Gastrocnemius medialis (tissue), 4 donors: Measurements from ENCODE around the gene PLIN5. TPM values are rescaled to one million over a fixed set of nuclear protein-coding genes. Genes with fewer than 3 reads are reported as not detected.

Source experiments
- ATAC-seq, 2 donors: fragments of 150-250 bp; one replicate each; pipeline ENCODE4 v1.9.1; 2016
- DNase-seq, 2 donors: peaks; one replicate each; pipeline ENCODE4 v3.0.0-alpha.2; 2019
- H3K27ac ChIP-seq, 4 donors: fragments of 200-600 bp; sonication (generic); 1 replicate in 1 of 4; 2 replicates in 3 of 4; pipeline ENCODE4 v1.5.1; 2016 to 2018; ENCODE audit warnings: mild to moderate bottlenecking in 2 of 4, moderate library complexity in 1 of 4
- H3K27me3 ChIP-seq, 3 donors: fragments of 200-600 bp; sonication (generic) in 2 of 3; 1 replicate in 1 of 3; 2 replicates in 2 of 3; pipeline versions ENCODE4 v1.5.1 to v1.6.0; 2016 to 2019; ENCODE audit warnings: mild to moderate bottlenecking in 1 of 3, moderate library complexity in 1 of 3
- H3K36me3 ChIP-seq, 2 donors: fragments of 200-600 bp; sonication (generic) in 1 of 2; one replicate each; pipeline ENCODE4 v1.5.1; 2017 to 2018
- H3K4me1 ChIP-seq, 2 donors: fragments of 200-600 bp; sonication (generic) in 1 of 2; one replicate each; pipeline ENCODE4 v1.5.1; 2016 to 2017; ENCODE audit warnings: mild to moderate bottlenecking in 2 of 2
- H3K4me3 ChIP-seq, 4 donors: fragments of 200-600 bp; sonication (generic) in 3 of 4; 1 replicate in 1 of 4; 2 replicates in 3 of 4; pipeline ENCODE4 v1.5.1; 2016 to 2019; ENCODE audit warnings: mild to moderate bottlenecking in 2 of 4
- H3K9me3 ChIP-seq, 3 donors: fragments of 200-600 bp; sonication (generic) in 2 of 3; 1 replicate in 1 of 3; 2 replicates in 2 of 3; pipeline ENCODE4 v1.5.1; 2016 to 2019
- CTCF ChIP-seq, 5 experiments: fragments of 450-650 bp in 3 of 5; fragments of 200-600 bp in 2 of 5; sonication (generic) in 2 of 5; IDR thresholded peaks in 4 of 5; conservative IDR thresholded peaks in 1 of 5; 1 replicate in 4 of 5; 2 replicates in 1 of 5; pipeline ENCODE4 v1.5.1; 2016 to 2019; ENCODE audit warnings: antibody characterized with exemption in 5 of 5, mild to moderate bottlenecking in 3 of 5, moderate library complexity in 3 of 5
- POLR2A ChIP-seq, 2 donors: fragments of 450-650 bp; IDR thresholded peaks; one replicate each; pipeline ENCODE4 v1.6.1; 2017; ENCODE audit warnings: antibody characterized with exemption in 2 of 2, mild to moderate bottlenecking in 2 of 2, moderate library complexity in 2 of 2
- in situ Hi-C, 4 donors: fragments of 200-750 bp; cut with MboI; loops; one replicate each; pipeline versions ENCODE4 v1.15.0 to v1.8.0; 2017; ENCODE audit warnings: low sequenced_read_pairs in 4 of 4
- intact Hi-C: fragments of 100-400 bp; cut with DNase I; formaldehyde crosslinking; loops from one replicate; pipeline ENCODE4 v1.15.1; 2023; ENCODE audit warnings: low total_unique reads
- total RNA-seq, 4 donors: library from RNA; depleted of rRNA; stranded (reverse); fragments of >200 nt; gene quantifications; one replicate each; pipeline versions ENCODE4 v1.1.0 to v1.2.3, GENCODE V29; 2016

The PLIN5 gene
- total RNA-seq, 4 donors from 2014 or later: 23.5 to 127 (median 52.9) TPM

- no peaks in the 10 kb centered on the region for H3K36me3 ChIP-seq
- intact Hi-C loops: loop anchor here (10.0 kb wide), 1 partner anchor 222 kb away; no protein-coding TSS in a partner anchor
- no peak overlapping the region for H3K27ac ChIP-seq
- H3K4me3 ChIP-seq: no peak overlapping the region
- TF ChIP-seq POLR2A (IDR thresholded peaks at IDR 0.05) (no peak), CTCF (IDR thresholded peaks at IDR 0.05 in 4 of 5, conservative IDR thresholded peaks at IDR 0.05 in 1 of 5) (no peak)
- H3K4me1 ChIP-seq: no peaks in the 10 kb centered on the region
- ATAC-seq (no peak), DNase-seq (no peak)
- in situ Hi-C loops: no loop called here
- H3K27me3 ChIP-seq: no peaks in the 10 kb centered on the region
- H3K9me3 ChIP-seq: no peaks in the 10 kb centered on the region
These were observed 18.2 kb upstream of the PLIN5 start for GRCh38 chr19:4553092-4553695.

- no peaks in the 10 kb centered on the region for H3K9me3 ChIP-seq
- H3K4me3 ChIP-seq: no peak overlapping the region
- no peak for ATAC-seq
- H3K4me1 ChIP-seq: no peaks in the 10 kb centered on the region
- H3K27ac ChIP-seq: no peak overlapping the region
- no peak for DNase-seq
- H3K27me3 ChIP-seq: no peaks in the 10 kb centered on the region
- intact Hi-C loops: loop anchor here (10.0 kb wide), 1 partner anchor 222 kb away; no protein-coding TSS in a partner anchor
- in situ Hi-C loops: no loop called here
- TF ChIP-seq POLR2A (IDR thresholded peaks at IDR 0.05) (no peak), CTCF (IDR thresholded peaks at IDR 0.05 in 4 of 5, conservative IDR thresholded peaks at IDR 0.05 in 1 of 5) (no peak)
- no peaks in the 10 kb centered on the region for H3K36me3 ChIP-seq
These were observed 17.4 kb upstream of the PLIN5 start for GRCh38 chr19:4552525-4552819.

- Histone ChIP-seq H3K4me1 (no peaks in the 10 kb centered on the region), H3K4me3 (no peak overlapping the region), H3K36me3 (no peaks in the 10 kb centered on the region), H3K27me3 (no peaks in the 10 kb centered on the region), H3K27ac (no peak overlapping the region), H3K9me3 (no peaks in the 10 kb centered on the region)
- no peak for DNase-seq
- intact Hi-C loops (loop anchor here (10.0 kb wide), 1 partner anchor 224 kb away; no protein-coding TSS in a partner anchor), in situ Hi-C loops (no loop called here)
- no peak for ATAC-seq
- no peak for TF ChIP-seq CTCF (IDR thresholded peaks at IDR 0.05 in 4 of 5, conservative IDR thresholded peaks at IDR 0.05 in 1 of 5)
- no peak for TF ChIP-seq POLR2A (IDR thresholded peaks at IDR 0.05)
These were observed 15.5 kb upstream of the PLIN5 start for GRCh38 chr19:4550479-4551050.

- in situ Hi-C loops (no loop called here), intact Hi-C loops (loop anchor here (10.0 kb wide), 1 partner anchor 225 kb away; no protein-coding TSS in a partner anchor)
- ATAC-seq: no peak
- no peak for TF ChIP-seq POLR2A (IDR thresholded peaks at IDR 0.05)
- no peak for TF ChIP-seq CTCF (IDR thresholded peaks at IDR 0.05 in 4 of 5, conservative IDR thresholded peaks at IDR 0.05 in 1 of 5)
- Histone ChIP-seq H3K9me3 (no peaks in the 10 kb centered on the region), H3K4me1 (no peaks in the 10 kb centered on the region), H3K27ac (no peak overlapping the region), H3K36me3 (no peaks in the 10 kb centered on the region), H3K4me3 (no peak overlapping the region), H3K27me3 (no peaks in the 10 kb centered on the region)
- DNase-seq: no peak
These were observed 15.0 kb upstream of the PLIN5 start for GRCh38 chr19:4550018-4550417.

- no peaks in the 10 kb centered on the region for H3K27me3 ChIP-seq
- ATAC-seq (no peak), DNase-seq (no peak)
- H3K4me1 ChIP-seq: no peaks in the 10 kb centered on the region
- intact Hi-C loops: no loop called here
- H3K4me3 ChIP-seq: no peak overlapping the region
- no peak overlapping the region for H3K27ac ChIP-seq
- in situ Hi-C loops: no loop called here
- H3K36me3 ChIP-seq: no peaks in the 10 kb centered on the region
- H3K9me3 ChIP-seq: no peaks in the 10 kb centered on the region
- no peak for TF ChIP-seq POLR2A (IDR thresholded peaks at IDR 0.05)
- TF ChIP-seq CTCF (IDR thresholded peaks at IDR 0.05 in 4 of 5, conservative IDR thresholded peaks at IDR 0.05 in 1 of 5): no peak
These were observed 13.2 kb upstream of the PLIN5 start for GRCh38 chr19:4548238-4548584.
